HepG2 (cell line): ENCODE measurements around the gene TTC38. TPM values are rescaled to one million over a fixed set of nuclear protein-coding genes. Genes with fewer than 3 reads are reported as not detected.
A peak's percentile ranks its signal among the peaks of the same experiment; 100 is the strongest.

Source experiments
- ATAC-seq: fragments of 200-7000 bp; cut with Tn5 transposase; 3 replicates; pipeline ENCODE4 v1.9.1; 2020; ENCODE audit warnings: mild to moderate bottlenecking, moderate library complexity
- BruUV-seq: library from RNA; stranded (reverse); fragments of 400-500 nt; replicated peaks from 2 replicates; lab custom pipeline; 2021; lab: Mats Ljungman, UMichigan
- CTCF ChIA-PET: fragments of 300-600 bp; formaldehyde crosslinking; extraction: SDS; loops from one replicate; lab custom pipeline; 2021; ENCODE audit warnings: low total read pairs, inconsistent platforms, low intra/inter-chr PET ratio; lab: Yijun Ruan, JAX
- POLR2A ChIA-PET: fragments of 350-600 bp; sonication (Branson Sonifier 250); formaldehyde crosslinking; loops from one replicate; lab custom pipeline; 2020; ENCODE audit warnings: antibody characterized with exemption, inconsistent platforms; lab: Yijun Ruan, JAX
- DNase-seq: peaks from one replicate; pipeline ENCODE4 v3.0.0-alpha.2; 2015; ENCODE audit warnings: low spot score
- FAIRE-seq: peaks from 3 replicates; lab custom pipeline; 2011; peaks lifted over from hg19 to GRCh38; lab: Jason Lieb, UNC
- H2AFZ ChIP-seq: one replicate; pipeline ENCODE4 v1.6.1; 2011; ENCODE audit warnings: low read length, inconsistent platforms
- H3K27ac ChIP-seq: fragments of 300-600 bp; 3 replicates; pipeline ENCODE4 v1.8.0; 2011; ENCODE audit warnings: mixed run types, mild to moderate bottlenecking, mixed read lengths, low read length, inconsistent platforms; ENCODE audit not compliant: insufficient read depth; ENCODE audit errors: extremely low read length
- H3K27me3 ChIP-seq, 2 experiments: fragments of 200-600 bp in 1 of 2; 2 replicates in 1 of 2; 3 replicates in 1 of 2; pipeline versions ENCODE4 v1.6.0 to v1.8.0; 2011; ENCODE audit warnings: low read length in 2 of 2, mild to moderate bottlenecking in 2 of 2, moderate library complexity in 2 of 2, inconsistent platforms in 1 of 2; ENCODE audit not compliant: insufficient read depth in 2 of 2, control insufficient read depth in 1 of 2
- H3K36me3 ChIP-seq, 2 experiments: fragments of 200-600 bp in 1 of 2; replicated peaks in 1 of 2; 2 replicates in 1 of 2; 3 replicates in 1 of 2; pipeline versions ENCODE4 v1.5.1 to v1.8.0; 2011; ENCODE audit warnings: low read length in 2 of 2, inconsistent platforms in 1 of 2; ENCODE audit not compliant: insufficient read depth in 2 of 2, control insufficient read depth in 1 of 2
- H3K4me1 ChIP-seq: 2 replicates; pipeline ENCODE4 v1.5.1; 2012; ENCODE audit warnings: low read length, inconsistent platforms; ENCODE audit not compliant: insufficient read depth
- H3K4me2 ChIP-seq: 2 replicates; pipeline ENCODE4 v1.6.0; 2011; ENCODE audit warnings: low read depth, low read length, inconsistent platforms
- H3K4me3 ChIP-seq, 3 experiments: fragments of 200-600 bp in 1 of 3; sonication (generic), shearing (Covaris generic) in 1 of 3; replicated peaks in 1 of 3; 2 replicates each; pipeline ENCODE4 v1.5.1; 2011 to 2016; ENCODE audit warnings: low read length in 3 of 3, inconsistent platforms in 2 of 3, low read depth in 2 of 3, mild to moderate bottlenecking in 2 of 3, control low read depth in 1 of 3, mixed read lengths in 1 of 3; ENCODE audit not compliant: insufficient read depth in 1 of 3
- H3K79me2 ChIP-seq: one replicate; pipeline ENCODE4 v1.6.1; 2011; ENCODE audit warnings: low read length, inconsistent platforms; ENCODE audit not compliant: insufficient read depth
- H3K9ac ChIP-seq: 2 replicates; pipeline ENCODE4 v1.6.0; 2011; ENCODE audit warnings: mild to moderate bottlenecking, low read depth, low read length, inconsistent platforms; ENCODE audit not compliant: insufficient read depth
- H3K9me3 ChIP-seq: 2 replicates; pipeline ENCODE4 v1.5.1; 2012; ENCODE audit warnings: mild to moderate bottlenecking, low read length
- H4K20me1 ChIP-seq: 2 replicates; pipeline ENCODE4 v1.6.0; 2011; ENCODE audit warnings: inconsistent platforms, mild to moderate bottlenecking, low read length, moderate library complexity; ENCODE audit not compliant: insufficient read depth
- AGO2 ChIP-seq: fragments of 200-400 bp; formaldehyde crosslinking; optimal IDR thresholded peaks from 2 replicates; pipeline ENCODE3; 2017; ENCODE audit warnings: mild to moderate bottlenecking, low read depth, low read length, moderate library complexity
- GATAD1 ChIP-seq: IDR thresholded peaks from 2 replicates; pipeline ENCODE4 v1.6.1; 2016; ENCODE audit warnings: missing genetic modification reagents, missing compliant biosample characterization
- POLR2AphosphoS5 ChIP-seq: IDR thresholded peaks from 2 replicates; pipeline ENCODE4 v1.6.1; 2012; ENCODE audit warnings: low read depth, low read length
- RBFOX2 ChIP-seq: fragments of 200-400 bp; formaldehyde crosslinking; IDR thresholded peaks from 2 replicates; pipeline ENCODE4 v1.6.1; 2017; ENCODE audit warnings: low read depth, mild to moderate bottlenecking, low read length
- SIN3B ChIP-seq: fragments of 150-350 bp; IDR thresholded peaks from 2 replicates; pipeline ENCODE4 v1.6.1; 2014; ENCODE audit warnings: low read length
- SMARCE1 ChIP-seq: fragments of 450-650 bp; IDR thresholded peaks from 2 replicates; pipeline ENCODE4 v1.6.1; 2017; ENCODE audit warnings: borderline replicate concordance
- ZMYM3 ChIP-seq: sonication (generic); formaldehyde crosslinking; IDR thresholded peaks from 2 replicates; pipeline ENCODE4 v1.5.1; 2020; ENCODE audit warnings: mild to moderate bottlenecking, missing genetic modification reagents
- ZNF224 ChIP-seq: sonication (generic); formaldehyde crosslinking; IDR thresholded peaks from 2 replicates; pipeline ENCODE4 v1.5.0; 2020; ENCODE audit warnings: mild to moderate bottlenecking, missing genetic modification reagents
- ZSCAN31 ChIP-seq: sonication (generic); formaldehyde crosslinking; IDR thresholded peaks from 2 replicates; pipeline ENCODE4 v1.5.0; 2020; ENCODE audit warnings: low read depth, mild to moderate bottlenecking, missing genetic modification reagents
- WGBS: methylation state at CpG from one replicate; pipeline ENCODE4 v1.1.6; 2017; ENCODE audit warnings: low lambda C conversion rate; 5-methylcytosine and 5-hydroxymethylcytosine counted together
- in situ Hi-C: cut with HindIII; loops from 2 replicates; pipeline ENCODE4 v1.10.0; 2017; ENCODE audit warnings: low pct_unique_long_range_greater_than_20kb; ENCODE audit not compliant: extremely low pct_ligation_motif_present
- intact Hi-C: fragments of 100-400 bp; cut with micrococcal nuclease; formaldehyde crosslinking; loops from one replicate; pipeline ENCODE4 v1.10.0; 2022; ENCODE audit not compliant: unreplicated experiment
- polyA plus RNA-seq, 8 experiments: library from polyadenylated mRNA; depleted of rRNA in 3 of 8; stranded (reverse) in 7 of 8; unstranded in 1 of 8; fragments of >200 nt; fragmentation: Illumina TruSeq in 4 of 8; extraction: Trizol in 4 of 8; gene quantifications; 2 replicates each; pipeline versions ENCODE4 v1.2.1 to v1.2.3, GENCODE V29; 2011 to 2016; ENCODE audit warnings: low read depth in 4 of 8, missing spikeins in 1 of 8, mixed read lengths in 1 of 8; ENCODE audit not compliant: insufficient read depth in 1 of 8
- total RNA-seq, 5 experiments: library from RNA; depleted of rRNA; stranded (reverse); fragments of >200 nt; fragmentation: Illumina TruSeq; extraction: Trizol; gene quantifications; 2 replicates each; pipeline ENCODE4 v1.2.3, GENCODE V29; 2016; ENCODE audit warnings: low read depth in 1 of 5

The TTC38 gene
- total and polyA plus RNA-seq, 2 of the 13 experiments (the other 11 are each of a cell fraction or from before 2014, with no cell fraction given) = 101 to 105 TPM

DNA sequence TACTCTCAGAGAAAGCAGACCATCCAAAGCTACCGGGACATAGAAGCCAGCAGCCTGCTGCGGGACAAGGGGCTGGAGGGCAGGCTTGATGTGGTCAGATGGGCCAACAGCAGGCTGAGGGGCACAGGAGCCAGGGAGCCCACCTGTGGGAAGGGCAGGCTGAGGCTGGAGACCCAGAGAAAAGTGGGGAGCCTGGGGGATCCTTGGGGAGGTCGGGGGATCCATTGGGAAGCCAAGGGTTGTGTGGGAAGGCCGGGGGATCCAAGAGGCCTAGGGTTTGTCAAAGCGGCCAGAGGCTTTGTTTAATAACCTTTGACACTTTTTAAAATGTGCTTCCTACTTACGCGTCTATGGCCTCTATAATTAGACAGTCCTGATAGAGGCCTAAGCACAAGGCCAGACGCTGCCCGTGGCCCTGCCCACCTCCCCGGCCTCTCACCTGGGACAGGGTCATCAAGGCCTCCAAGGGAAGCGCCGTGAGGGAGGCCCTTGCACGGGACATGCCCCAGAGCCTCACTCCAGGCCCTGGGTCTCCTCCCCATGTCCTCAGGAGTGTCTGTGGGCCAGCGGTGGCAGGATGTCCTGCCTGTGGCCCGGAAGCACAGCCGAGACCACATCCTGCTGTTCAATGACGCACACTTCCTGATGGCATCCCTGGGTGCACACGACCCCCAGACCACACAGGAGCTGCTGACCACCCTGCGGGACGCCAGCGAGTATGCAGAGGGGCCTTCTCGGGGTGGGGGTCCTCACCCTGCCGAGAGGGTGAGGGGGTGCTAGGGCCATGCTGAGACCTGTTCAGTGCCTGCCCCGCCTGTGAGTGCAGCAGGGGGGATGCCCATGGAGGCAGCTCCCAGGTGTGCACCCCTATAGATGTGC, 20.3 kb downstream of the TTC38 start:
- Histone ChIP-seq H2AFZ (no peak overlapping the region), H3K4me2 (no peak overlapping the region), H3K9me3 (no peaks in the 10 kb centered on the region), H3K27ac (no peak overlapping the region), H3K4me1 (no peaks in the 10 kb centered on the region), H3K4me3 (no peak overlapping the region), H3K27me3 (no peaks in the 10 kb centered on the region), H3K9ac (no peak overlapping the region), H4K20me1 (no peaks in the 10 kb centered on the region), H3K79me2 (no peaks in the 10 kb centered on the region), H3K36me3 (peaks cover 50 to 85% of the 10 kb centered on the region in 2 experiments)
- BruUV-seq = no TSS peak
- DNase-seq (no peak), FAIRE-seq (no peak), ATAC-seq (peak; percentile 16)
- in situ Hi-C loops (no loop called here), intact Hi-C loops (no loop called here)
- no peak for TF ChIP-seq GATAD1
- peak; percentile 83 for TF ChIP-seq AGO2
- TF ChIP-seq SIN3B = no peak
- TF ChIP-seq ZMYM3 (CRISPR knock-in tag) = no peak
- no peak for TF ChIP-seq ZSCAN31 (CRISPR knock-in tag)
- no peak for TF ChIP-seq SMARCE1
- peak; percentile 76 for TF ChIP-seq RBFOX2
- ChIA-PET POLR2A (interaction anchor here (1.0 to 4.2 kb wide), 5 partner anchors 8 to 159 kb away, joined by 3 to 33 read pairs (median 5); partner anchors contain the start of genes GTSE1 and TTC38), CTCF (no interaction called here)
- WGBS = 96% methylated on average over 13 of the region's 24 CpGs

DNA sequence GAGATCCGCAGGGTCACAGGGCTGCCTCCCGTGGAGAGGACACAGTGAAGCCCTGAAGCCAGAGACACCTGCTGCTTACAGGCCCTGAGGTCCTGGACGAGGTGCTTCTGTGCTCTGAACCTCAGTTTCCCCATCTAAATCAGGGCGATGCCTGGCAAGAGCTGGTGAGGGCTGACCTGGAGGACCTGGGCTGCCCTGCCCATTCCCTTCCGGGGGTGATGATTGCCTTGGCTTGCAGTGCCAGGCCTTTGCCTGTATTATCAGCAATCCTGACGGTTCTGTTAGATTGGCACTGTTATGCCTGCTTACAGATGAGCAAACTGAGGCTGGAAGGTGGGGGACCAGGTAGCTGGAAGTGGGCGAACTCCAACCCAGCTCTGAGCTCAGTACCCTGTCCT, 21.0 kb downstream of the TTC38 start:
- ChIA-PET CTCF (no interaction called here), POLR2A (interaction anchor here (2.7 to 4.2 kb wide), 2 partner anchors 11 to 20 kb away, joined by 9 to 33 read pairs; partner anchors contain the start of gene TTC38)
- H3K79me2 ChIP-seq = no peaks in the 10 kb centered on the region
- TF ChIP-seq POLR2AphosphoS5 = peak; percentile 34; the same call in 1 of the 2 replicates
- no peak for TF ChIP-seq ZNF224 (CRISPR knock-in tag)
- H3K36me3 ChIP-seq = peaks cover 48 to 82% of the 10 kb centered on the region in 2 experiments
- no peaks in the 10 kb centered on the region for H3K9me3 ChIP-seq
- DNase-seq (no peak), ATAC-seq (no peak), FAIRE-seq (no peak)
- H2AFZ ChIP-seq = no peak overlapping the region
- no peaks in the 10 kb centered on the region for H4K20me1 ChIP-seq
- no TSS peak for BruUV-seq
- intact Hi-C loops = no loop called here
- no peak overlapping the region for H3K27ac ChIP-seq
- no peaks in the 10 kb centered on the region for H3K27me3 ChIP-seq
- H3K4me2 ChIP-seq = no peak overlapping the region
- WGBS = 100% methylated on average over 3 of the region's 7 CpGs
- in situ Hi-C loops = no loop called here
- no peak overlapping the region for H3K9ac ChIP-seq
- no peaks in the 10 kb centered on the region for H3K4me1 ChIP-seq
- no peak overlapping the region for H3K4me3 ChIP-seq
